CD4-positive, alpha-beta T cell treated with Interleukin-10 for 1 hour (primary cell): ENCODE results near the gene CHD9.
"Not testable (repeated sequence)": the region's sequence is repeated elsewhere in the genome, so short reads cannot be mapped to it uniquely, and the experiment has no call there.

Experiments used
- DNase-seq: peaks from one replicate; pipeline ENCODE4 v3.0.0-alpha.2; 2020

Gene CHD9

DNA sequence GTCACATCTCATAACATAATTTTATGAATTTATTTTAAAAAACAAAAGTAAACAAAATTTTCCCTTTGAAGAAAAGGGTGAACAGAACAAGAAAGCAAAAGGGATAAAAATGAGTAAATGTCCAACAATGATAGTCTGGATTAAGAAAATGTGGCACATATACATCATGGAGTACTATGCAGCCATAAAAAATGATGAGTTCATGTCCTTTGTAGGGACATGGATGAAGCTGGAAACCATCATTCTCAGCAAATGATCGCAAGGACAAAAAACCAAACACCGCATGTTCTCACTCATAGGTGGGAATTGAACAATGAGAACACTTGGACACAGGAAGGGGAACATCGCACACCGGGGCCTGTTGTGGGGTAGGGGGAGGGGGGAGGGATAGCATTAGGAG lies 3.5 kb upstream of the CHD9 start:
- DNase-seq, result not testable (repeated sequence)

DNA sequence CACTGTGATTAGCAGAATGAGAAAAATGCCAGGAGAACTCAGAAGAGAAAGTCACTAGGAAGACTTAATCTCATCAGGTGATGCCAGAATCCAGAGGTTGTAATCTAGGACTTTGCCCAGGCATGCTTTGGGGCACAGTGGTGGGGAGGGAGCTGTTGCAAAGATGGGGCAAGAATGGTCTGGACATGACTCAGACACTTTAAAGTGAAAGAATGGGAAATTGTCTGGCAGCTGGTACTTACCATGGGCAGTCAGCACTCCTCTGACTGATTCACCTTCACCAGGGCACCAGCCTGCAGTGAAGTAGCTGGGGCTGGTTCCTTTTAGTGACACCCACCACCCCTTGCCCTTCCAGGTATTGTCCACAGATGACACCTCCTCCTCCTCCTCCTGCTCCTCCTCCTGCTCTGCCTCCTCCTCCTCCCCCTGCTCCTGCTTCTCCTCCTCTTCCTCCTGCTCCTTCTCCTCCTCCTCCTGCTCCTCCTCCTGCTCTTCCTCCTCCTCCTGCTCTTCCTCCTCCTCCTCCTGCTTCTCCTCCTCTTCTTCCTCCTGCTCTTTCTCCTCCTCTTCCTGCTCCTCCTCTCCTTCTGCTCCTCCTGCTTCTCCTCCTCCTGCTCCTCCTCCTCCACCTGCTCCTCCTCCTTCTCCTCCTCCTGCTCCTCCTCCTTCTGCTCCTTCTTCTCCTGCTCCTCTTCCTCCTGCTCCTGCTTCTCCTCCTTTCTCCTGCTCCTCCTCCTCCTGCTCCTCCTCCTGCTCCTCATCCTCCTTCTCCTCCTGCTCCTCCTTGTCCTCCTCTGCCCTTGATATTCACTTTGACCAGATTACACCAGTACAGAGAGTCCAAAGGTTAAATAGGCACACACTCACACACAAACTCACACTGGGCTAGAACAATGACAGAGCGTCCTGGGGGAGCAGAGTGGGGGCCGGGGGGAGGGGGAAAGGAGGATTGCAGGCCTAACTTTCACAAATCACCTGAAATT lies 2.0 kb upstream of the CHD9 start, which contains the start of gene CHD9NB:
Gene CHD9NB, minus strand, starts transcription at position 379 of the 983 bp plus-strand sequence. CDS start 8,739 bp downstream, outside the sequence.
- no peak for DNase-seq

DNA sequence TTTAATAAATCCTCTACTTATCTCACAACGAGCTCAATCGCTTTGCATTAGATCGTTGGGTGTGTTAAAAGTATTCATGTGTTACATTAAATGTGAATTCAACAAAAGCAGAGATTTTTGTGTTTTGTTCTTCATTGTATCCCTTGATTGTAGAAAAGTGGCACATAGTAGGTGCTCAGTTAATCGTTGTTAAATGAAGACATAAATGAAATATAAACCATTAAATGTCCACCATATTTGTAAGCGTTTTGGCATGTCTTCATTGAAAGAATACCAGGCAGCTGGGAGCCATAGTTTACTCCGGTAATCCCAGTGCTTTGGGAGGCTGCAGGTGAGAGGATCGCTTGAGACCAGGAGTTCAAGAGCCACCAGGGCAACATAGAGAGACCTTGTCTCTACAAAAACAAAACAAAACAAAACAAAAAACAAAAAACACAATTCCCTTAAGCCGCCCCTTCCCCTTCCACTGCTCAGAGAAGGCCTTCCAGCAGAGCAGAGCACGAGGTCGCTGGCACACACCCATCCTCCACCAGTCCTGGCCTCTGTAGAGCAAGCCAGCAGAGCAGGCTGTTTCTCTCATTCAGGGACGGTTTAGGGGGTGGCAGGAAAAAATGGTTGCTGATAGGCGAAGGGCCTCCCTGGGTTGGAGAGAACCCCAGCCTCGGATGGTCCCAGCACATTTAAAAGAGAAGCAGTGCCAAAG lies 673 bp upstream of the CHD9 start:
- DNase-seq, result no peak

DNA sequence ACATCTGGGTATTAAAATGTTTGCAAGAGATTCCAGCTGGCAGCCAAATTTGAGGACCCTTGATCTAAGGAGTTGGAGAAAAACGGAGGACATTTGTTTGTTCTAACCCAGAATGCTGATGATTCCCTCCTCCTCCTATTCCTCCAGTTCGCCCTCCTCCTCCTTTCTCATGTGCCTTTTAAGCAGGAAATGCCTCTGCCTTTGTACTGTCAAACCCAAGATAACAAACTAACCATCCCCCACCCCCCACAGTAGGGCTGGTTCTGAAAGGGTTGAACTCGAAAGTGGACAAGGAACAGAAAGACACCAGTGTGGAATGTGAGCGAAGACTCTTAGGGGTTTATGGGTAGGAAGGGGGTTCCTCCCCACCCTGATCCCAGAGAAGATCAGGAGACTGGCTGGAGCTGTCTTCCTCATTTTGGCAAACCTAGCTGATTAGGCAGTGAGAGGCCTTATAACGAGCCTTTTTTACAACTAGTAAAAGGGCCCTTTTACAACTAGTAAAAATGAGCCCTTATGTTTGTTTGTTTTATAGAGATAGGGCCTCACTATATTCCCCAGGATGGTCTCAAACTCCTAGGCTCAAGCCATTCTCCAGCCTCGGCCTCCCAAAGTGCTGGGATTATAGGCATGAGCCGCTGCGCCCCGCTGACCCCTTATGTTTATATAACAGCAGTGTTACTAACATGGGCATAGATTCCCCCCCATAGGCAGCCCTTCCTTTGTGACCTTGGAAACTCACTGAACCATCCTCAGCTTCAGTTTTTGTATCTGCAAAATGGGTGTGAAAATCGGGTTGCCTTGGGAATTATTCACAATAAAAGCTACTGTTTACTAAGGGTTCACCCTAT lies 975 bp downstream of the CHD9 start:
- peak; percentile 18 for DNase-seq

DNA sequence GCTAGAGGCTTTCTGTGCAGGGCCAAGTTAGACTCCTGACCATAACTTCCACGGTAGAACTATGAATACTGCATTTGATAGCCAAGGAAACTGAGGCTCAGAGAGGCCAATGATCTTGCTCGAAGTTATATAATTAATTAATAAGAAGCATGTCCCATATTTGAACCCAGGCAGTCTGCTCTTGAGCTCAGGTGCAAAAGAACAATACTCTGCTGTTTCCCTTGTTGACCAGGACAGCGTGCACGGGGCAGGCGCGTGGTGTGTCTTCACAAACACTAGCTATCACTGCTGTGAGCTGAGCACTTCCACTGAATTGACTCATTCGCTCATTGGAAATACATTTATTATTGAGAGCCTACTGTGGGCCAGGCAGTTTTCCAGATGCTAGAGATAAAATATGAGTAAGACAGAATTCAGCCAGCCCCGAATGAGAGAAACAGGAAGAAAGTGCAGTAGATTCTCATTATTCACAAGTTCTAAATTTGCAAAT lies 1.6 kb downstream of the CHD9 start:
- DNase-seq, result no peak

DNA sequence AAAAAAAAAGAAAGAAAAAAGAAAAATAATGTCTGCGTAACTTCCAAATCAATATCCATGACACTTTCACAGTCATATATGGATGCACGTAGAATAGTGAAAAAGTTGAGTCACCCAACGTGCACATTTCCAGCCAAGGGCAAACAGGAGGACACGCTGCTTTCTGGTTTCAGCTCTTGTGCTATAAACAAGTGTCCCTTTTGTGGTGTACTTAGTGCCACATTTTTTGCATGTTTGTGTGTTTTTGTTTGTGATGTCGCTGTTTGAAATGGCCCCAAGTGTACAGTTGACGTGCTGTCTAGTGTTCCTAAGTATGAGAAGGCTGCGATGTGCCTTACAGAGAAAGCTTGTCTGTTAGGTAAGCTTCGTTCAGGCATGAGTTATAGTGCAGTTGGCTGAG lies 2.9 kb downstream of the CHD9 start:
- DNase-seq, result no peak

DNA sequence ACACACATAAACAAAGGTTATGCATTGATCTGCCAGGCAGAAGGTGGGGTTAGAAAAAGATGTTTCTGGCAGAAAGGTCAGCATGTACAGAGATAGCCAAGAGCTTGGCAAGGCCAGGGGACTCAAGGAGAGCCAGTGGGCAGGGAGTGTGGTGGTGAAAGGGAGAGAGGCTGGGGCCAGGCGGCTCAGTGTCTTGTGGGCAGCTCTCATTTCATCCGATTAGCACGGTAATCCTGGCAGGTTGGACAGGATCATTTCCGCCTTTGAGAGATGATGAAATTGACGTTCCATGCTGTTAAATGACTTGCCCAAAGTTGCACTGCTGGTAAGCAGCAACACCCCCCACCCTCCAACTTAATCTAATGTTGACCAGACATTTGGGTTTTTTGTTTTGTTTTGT lies 3.6 kb downstream of the CHD9 start:
- no peak for DNase-seq

DNA sequence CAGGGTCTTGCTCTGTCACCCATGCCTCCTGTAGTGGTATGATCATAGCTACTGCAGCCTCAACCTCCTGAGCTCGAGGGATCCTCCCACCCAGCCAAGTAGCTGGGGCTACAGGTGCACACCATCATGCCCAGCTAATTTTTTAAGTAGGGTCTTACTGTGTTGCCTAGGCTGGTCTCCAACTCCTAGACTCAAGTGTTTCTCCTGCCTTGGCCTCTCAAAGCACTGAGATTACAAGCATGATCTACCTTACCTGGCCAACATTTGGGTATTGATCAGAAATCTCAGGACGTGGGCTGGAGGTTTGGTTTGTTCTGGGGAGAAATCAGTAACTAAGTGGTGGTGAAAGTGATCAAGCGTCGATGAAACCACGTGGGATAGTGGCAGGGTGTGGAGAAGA lies 4.1 kb downstream of the CHD9 start:
- no peak for DNase-seq

DNA sequence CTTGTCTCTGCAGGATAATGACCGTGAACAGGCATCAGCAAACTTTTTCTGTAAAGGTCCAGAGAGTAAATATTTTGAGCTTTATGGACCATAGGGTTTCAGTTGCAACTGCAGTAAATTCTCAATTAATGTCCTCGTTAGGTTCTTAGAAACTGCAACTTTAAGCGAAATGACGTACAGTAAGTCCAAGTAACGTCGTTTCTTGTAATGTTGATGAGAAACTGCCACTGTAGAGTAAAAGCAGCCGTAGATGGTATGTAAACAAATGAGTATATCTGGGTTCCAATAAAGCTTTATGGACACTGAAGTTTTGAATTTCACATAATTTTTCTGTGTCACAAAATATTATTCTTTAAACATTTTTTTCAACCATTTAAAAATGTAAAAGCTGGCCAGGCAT lies 4.9 kb downstream of the CHD9 start:
- DNase-seq, result no peak

DNA sequence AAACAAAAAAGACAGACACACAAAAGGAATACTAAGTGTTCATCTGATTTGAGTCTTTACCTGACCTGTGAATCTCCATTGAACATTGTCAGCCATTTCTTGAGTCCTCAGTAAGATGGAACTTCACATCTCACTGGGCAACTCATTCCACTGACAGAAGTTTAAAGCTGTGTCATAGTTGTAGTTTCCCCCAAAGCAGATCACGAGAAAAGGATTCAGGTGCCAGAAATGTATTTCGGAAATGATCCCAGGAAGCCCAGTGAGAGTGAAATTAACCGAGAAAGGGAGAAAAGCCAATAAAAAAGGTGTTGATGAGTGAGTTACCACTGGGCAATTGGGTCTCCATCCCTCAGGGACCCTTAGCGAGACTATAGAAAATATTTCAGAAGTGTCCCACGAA lies 6.5 kb downstream of the CHD9 start:
- DNase-seq, result no peak

DNA sequence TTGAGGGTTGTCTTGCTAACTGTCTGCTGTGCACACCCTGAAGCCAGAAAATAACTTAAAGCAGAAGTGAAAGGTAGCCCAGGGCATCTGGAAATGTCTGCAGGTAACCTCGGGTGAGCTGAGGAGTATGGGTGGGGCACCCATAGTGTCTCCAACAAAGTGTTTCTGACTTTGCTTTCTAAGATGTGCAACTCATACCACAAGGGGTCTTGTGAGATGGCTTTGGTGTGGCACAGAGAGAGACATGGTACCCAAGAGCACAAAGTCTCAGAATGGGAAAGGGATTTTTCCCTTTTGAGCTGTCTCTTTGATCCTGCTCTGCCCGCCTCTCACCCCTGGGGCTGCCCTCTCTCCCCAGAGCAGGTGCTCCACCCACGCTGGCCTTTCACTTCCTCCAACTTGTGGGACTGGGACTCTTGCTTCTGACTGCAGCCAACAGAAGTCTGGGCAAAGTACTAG lies 6.9 kb downstream of the CHD9 start:
- peak; percentile 15 for DNase-seq

DNA sequence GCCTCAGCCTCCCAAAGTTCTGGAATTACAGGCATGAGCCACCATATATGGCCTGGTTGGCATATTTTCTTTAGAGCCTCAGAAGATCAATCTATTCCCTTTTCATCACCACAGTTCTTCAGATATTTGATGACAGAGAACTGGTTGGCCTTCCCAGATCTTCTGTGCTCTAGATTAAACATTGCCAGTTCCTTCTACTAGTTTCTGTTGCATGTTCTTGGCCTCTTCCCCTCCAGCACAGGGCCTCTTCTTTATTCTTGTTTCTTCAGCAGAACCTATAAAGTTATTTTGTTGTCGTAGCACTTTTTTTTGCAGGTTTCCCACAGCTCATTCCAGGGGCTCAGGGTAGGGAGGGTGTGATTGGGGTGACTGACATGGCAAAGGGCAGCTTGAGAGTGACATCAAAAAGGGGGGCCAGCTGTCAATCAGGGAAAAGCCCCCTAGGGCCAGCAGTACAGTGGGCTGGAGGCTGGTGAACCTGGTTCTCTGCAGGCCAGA lies 9.3 kb downstream of the CHD9 start:
- no peak for DNase-seq

DNA sequence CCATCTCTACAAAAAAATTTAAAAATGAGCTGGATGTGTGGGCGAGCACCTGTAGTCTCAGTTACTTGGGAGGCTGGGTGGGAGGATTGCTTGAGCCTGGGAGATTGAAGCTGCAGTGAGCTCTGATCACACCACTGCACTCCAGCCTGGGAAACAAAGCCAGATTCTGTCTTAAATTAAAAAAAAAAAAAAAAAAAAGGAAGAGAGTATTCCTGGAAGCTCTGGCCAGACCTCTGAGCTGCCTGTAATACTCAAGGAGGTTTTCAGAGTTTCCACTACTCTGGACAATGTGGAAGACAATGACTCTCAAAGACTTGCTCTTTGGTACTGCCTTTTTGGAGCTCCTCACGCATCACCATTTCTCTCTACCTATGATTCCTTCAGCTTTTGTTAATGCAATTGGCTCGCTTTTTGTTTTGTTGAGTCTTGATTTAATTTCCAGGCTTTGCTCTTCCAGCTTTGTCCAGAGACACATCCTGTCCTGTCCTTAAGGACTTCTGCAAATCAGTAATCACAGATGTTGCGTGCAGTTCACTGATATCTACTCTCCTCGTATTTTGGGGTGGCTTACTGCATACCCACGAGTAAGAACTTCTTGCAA lies 10.8 kb downstream of the CHD9 start:
- no peak for DNase-seq

DNA sequence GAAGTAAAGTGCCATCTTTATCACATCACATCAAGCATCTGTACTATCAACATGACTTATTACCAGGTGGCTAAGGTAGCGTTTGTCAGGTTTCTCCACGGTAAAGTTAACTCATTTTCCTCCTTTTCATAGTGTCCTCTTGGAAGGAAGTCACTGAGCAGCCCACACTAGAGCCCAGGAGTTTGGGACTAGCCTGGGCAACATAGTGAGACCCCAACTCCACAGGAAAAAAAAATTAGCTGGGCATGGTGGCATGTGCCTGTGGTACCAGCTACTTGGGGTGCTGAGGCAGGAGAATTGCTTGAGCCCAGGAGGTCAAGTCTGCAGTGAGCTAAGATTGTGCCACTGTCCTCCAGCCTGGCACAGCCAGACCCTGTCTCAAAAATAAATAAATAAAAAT lies 12.9 kb downstream of the CHD9 start:
- no peak for DNase-seq

DNA sequence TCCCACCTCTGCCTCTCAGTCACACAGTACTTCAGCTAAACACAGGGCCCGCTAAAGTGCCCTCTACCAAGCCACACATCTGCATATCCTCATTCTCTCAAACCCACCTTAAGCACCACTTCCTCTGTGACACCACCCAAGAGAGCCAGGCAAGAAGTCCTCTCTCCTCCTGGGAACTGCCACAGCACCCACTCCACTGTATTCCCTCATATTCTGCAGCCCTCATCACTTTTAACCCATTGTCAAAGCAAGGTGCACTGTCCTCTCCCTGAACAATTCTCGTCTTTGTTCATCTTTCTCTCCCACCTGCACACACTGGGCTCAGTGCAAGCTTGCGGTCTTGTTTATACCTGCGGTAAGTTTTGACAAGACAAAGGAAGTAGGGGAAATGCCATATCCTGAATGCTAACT lies 13.6 kb downstream of the CHD9 start:
- peak; percentile 28 for DNase-seq

DNA sequence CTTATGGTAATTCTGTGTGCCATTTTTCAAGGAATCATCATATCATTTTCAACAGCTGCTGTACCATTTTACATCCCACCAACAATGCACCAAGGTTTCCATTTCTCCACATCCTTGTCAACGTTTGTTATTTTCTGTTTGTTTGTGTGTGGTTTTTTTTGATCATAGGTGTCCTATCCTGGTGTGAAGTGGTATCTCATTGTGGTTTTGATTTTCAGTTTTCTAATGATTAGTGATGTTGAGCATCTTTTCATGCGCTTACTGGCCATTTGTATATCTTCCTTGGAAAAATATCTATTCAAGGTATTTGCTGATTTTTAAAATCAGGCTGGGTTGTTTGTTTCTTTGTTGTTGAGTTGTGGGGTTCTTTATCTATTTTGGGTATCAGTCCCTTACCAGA lies 15.0 kb downstream of the CHD9 start:
- no peak for DNase-seq

DNA sequence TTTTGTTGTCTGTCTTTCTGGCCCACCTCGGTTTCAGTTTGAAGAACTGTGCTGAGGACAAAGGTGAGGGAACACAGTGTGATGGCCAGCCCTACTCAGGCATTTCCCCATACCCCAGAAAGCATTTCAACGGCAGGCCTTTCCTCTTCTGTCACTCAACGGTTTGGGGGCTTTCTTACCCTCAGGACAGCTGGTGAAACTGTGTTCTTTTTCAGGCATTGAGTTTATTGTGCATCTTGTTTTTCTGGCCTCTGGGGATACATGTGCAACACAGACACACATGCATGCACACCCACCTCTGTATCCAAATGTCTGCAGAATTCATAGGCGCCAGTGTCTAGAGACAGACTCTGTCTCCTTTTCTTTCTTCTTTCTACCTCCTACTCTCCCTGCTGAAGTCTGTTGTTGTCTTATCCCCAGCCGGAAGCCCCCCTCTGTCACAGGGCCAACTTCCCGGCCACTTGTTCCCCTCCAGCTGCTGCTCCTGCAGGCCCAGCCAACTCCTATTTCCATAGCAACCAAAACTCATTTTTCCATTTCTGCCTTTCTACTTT lies 17.0 kb downstream of the CHD9 start:
- DNase-seq, result no peak

DNA sequence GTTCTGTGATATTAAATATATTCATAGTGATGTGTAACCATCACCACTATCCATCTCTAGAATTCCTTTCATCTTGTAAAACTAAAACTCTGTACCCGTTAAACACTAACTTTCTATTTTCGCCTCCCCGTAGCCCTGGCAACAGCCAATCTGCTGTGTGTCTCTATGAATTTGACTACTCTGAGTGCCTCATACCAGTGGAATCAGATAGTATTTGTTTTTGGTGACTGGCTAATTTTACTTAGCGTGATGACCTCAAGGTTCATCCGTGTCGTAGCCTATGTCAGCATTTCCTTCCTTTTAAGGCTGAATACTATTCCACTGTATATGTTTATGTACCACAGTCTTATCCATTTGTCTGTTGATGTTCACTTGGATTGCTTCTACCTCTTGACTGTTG lies 18.2 kb downstream of the CHD9 start:
- DNase-seq, result no peak

DNA sequence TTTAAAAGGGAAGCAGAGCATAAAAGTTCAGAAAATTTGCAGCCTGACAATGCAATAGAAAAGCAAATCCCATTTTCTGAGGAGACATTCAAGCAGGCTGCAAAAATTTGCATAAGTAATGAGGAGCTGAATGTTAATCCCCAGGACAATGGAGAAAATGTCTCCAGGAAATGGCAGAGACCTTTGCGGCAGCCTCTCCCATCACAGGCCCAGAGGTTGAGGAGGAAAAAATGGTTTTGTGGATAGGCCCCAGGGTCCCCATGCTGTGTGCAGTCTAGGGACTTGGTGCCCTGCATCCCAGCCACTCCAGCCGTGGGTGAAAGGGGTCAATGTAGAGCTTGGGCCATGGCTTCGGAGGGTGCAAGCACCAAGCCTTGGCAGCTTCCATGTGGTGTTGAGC lies 19.5 kb downstream of the CHD9 start:
- DNase-seq, result not testable (repeated sequence)

DNA sequence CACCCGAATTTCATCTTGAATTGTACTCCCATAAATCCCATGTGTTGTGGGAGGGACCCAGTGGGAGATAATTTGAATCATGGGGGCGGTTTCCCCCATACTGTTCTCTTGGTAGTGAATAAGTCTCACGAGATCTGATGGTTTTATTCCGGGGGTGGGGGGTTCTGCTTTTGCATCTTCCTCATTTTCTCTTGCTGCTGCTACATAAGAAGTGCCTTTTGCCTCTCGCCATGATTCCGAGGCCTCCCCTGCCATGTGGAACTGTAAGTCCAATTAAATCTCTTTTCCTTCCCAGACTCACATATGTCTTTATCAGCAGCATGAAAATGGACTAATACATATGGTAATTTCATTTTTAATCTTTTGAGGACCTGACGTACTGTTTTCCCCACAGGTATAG lies 20.7 kb downstream of the CHD9 start:
- DNase-seq, result not testable (repeated sequence)

DNA sequence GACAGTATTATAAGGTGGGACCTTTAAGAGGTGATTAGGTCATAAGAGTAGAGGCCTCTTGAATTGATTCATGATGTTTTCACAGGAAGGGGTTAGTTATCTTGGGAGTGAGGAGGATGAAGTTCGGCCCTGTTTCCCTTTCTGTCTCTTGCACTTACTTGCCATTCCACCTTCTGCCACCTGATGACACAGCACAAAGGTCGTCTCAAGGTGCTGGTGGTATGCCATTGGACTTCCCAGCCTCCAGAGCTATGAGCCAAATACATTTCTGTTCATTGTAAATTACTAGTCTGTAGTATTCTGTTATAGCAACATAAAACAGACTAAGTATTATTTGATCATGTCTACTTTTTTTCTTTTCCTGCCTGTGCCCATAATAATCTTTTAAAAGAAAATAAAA lies 23.5 kb downstream of the CHD9 start:
- DNase-seq, result no peak
